Lung (tissue), 12 donors: ENCODE measurements around the gene DOK6. TPM values are rescaled to one million over a fixed set of nuclear protein-coding genes. Genes with fewer than 3 reads are reported as not detected.

ENCODE experiments used
- ATAC-seq: fragments of 200-7000 bp; cut with Tn5 transposase; one replicate; pipeline ENCODE4 v1.9.1; 2020; ENCODE audit warnings: moderate number of reproducible peaks; ENCODE audit not compliant: insufficient read depth, low FRiP score
- DNase-seq, 3 donors: peaks; one replicate each; pipeline ENCODE4 v3.0.0-alpha.2; 2013 to 2017
- H3K27ac ChIP-seq, 2 donors: one replicate each; pipeline ENCODE4 v1.5.1; 2013; ENCODE audit warnings: mild to moderate bottlenecking in 2 of 2, moderate library complexity in 2 of 2, control low read depth in 1 of 2, inconsistent platforms in 1 of 2, low read depth in 1 of 2, low read length in 1 of 2
- H3K27me3 ChIP-seq, 3 donors: one replicate each; pipeline ENCODE4 v1.5.1; 2013; ENCODE audit warnings: low read length in 2 of 3; ENCODE audit not compliant: control insufficient read depth in 3 of 3, insufficient read depth in 3 of 3
- H3K36me3 ChIP-seq, 4 donors: one replicate each; pipeline ENCODE4 v1.5.1; 2013; ENCODE audit warnings: low read length in 4 of 4, mild to moderate bottlenecking in 1 of 4, moderate library complexity in 1 of 4; ENCODE audit not compliant: control insufficient read depth in 4 of 4, insufficient read depth in 4 of 4
- H3K4me1 ChIP-seq, 5 donors: one replicate each; pipeline ENCODE4 v1.5.1; 2013; ENCODE audit warnings: low read length in 5 of 5, mild to moderate bottlenecking in 2 of 5, moderate library complexity in 1 of 5; ENCODE audit not compliant: control insufficient read depth in 5 of 5, insufficient read depth in 5 of 5
- H3K4me3 ChIP-seq: one replicate; pipeline ENCODE4 v1.5.1; 2013; ENCODE audit warnings: mild to moderate bottlenecking, control low read depth, moderate library complexity
- H3K9ac ChIP-seq, 2 donors: one replicate each; pipeline ENCODE4 v1.5.1; 2013; ENCODE audit warnings: low read length in 2 of 2, control low read depth in 1 of 2; ENCODE audit not compliant: insufficient read depth in 1 of 2
- H3K9me3 ChIP-seq, 4 donors: one replicate each; pipeline ENCODE4 v1.5.1; 2013; ENCODE audit warnings: low read length in 3 of 4, mild to moderate bottlenecking in 1 of 4, moderate library complexity in 1 of 4; ENCODE audit not compliant: control insufficient read depth in 4 of 4, insufficient read depth in 3 of 4
- WGBS, 2 donors: extraction: QIAGEN DNeasy Blood & Tissue Kit; methylation state at CpG; one replicate each; pipeline ENCODE4 v1.1.7; 2013; 5-methylcytosine and 5-hydroxymethylcytosine counted together
- polyA plus RNA-seq, 2 donors: library from polyadenylated mRNA; stranded (reverse); fragments of 200-250 nt; gene quantifications; one replicate each; pipeline ENCODE4 v1.2.1, GENCODE V29; 2013
- total RNA-seq, 2 donors: library from RNA; depleted of rRNA in 1 of 2; stranded (reverse); fragments of >200 nt in 1 of 2; gene quantifications; one replicate each; pipeline ENCODE4 v1.2.1, GENCODE V29; 2014 to 2021
- TF ChIP-seq, protein P1 (sequence below): IDR thresholded peaks from 2 replicates; pipeline ENCODE4 v1.5.1; 2012; ENCODE audit warnings: mild to moderate bottlenecking; ENCODE audit errors: control extremely low read depth, extremely low read depth
- donor health status: control.
- donor health status: control.
- donor health status: Bipolar disorder and iron deficiency.
- donor health status: healthy.
- donor health status: DM: yes; HTN: yes; CAD: no.

The DOK6 gene
- total and polyA plus RNA-seq, 4 donors = 0.61 to 21.3 (median 2.7) TPM

DNA sequence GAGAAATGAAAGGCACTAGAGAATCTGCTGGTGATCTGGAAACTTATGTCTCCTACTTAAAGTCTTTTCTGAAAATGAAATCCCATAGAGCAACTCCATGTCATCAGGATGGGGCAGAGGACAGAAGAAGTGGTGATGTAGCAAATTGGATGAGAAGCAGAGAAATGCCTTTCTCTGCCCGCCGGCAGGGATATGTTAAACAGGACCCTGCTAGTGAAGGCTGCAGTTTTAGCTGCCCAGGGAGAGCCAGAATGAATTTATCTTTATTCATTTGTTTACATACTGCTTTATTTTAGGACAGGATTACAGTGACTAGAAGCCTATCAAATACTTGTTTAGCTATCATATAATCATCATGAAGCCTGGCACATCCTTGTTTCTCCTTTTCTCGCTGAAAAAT is 247.0 kb downstream of the DOK6 start:
- no peak for DNase-seq
- ATAC-seq = no peak
- Histone ChIP-seq H3K27ac (no peak overlapping the region), H3K9ac (no peak overlapping the region), H3K9me3 (no peaks in the 10 kb centered on the region), H3K27me3 (no peaks in the 10 kb centered on the region), H3K4me3 (no peak overlapping the region), H3K4me1 (no peaks in the 10 kb centered on the region), H3K36me3 (no peaks in the 10 kb centered on the region)
- WGBS, 2 donors = 81 to 90% methylated on average over 3 of the region's 3 CpGs
- TF ChIP-seq, protein P1, sequence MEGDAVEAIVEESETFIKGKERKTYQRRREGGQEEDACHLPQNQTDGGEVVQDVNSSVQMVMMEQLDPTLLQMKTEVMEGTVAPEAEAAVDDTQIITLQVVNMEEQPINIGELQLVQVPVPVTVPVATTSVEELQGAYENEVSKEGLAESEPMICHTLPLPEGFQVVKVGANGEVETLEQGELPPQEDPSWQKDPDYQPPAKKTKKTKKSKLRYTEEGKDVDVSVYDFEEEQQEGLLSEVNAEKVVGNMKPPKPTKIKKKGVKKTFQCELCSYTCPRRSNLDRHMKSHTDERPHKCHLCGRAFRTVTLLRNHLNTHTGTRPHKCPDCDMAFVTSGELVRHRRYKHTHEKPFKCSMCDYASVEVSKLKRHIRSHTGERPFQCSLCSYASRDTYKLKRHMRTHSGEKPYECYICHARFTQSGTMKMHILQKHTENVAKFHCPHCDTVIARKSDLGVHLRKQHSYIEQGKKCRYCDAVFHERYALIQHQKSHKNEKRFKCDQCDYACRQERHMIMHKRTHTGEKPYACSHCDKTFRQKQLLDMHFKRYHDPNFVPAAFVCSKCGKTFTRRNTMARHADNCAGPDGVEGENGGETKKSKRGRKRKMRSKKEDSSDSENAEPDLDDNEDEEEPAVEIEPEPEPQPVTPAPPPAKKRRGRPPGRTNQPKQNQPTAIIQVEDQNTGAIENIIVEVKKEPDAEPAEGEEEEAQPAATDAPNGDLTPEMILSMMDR = no peak

DNA sequence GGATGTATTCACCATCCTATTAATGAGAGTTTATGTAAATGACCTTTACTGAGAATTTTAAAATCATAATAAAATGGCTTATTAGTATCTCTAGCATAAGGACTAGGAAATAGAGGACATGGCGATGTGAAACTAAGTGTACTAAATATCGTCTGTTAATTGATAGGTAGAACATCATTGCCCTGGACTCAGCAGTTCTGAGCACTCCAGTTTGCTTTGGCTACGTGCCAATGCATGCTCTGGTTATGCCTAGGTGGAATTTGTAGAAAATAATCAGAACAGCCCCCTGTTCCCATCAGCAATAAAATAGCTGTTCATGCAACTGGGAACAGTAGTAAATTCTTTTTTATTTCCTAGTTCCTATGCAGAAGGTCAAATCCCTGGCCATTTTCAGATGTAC is 247.8 kb downstream of the DOK6 start:
- ATAC-seq (no peak), DNase-seq (no peak)
- H3K27ac ChIP-seq = no peak overlapping the region
- no peaks in the 10 kb centered on the region for H3K36me3 ChIP-seq
- no peak overlapping the region for H3K9ac ChIP-seq
- no peak overlapping the region for H3K4me3 ChIP-seq
- WGBS, 2 donors = 77 to 84% methylated on average over 3 of the region's 3 CpGs
- H3K4me1 ChIP-seq = no peaks in the 10 kb centered on the region
- TF ChIP-seq, protein P1 = no peak
- no peaks in the 10 kb centered on the region for H3K27me3 ChIP-seq
- H3K9me3 ChIP-seq = no peaks in the 10 kb centered on the region

DNA sequence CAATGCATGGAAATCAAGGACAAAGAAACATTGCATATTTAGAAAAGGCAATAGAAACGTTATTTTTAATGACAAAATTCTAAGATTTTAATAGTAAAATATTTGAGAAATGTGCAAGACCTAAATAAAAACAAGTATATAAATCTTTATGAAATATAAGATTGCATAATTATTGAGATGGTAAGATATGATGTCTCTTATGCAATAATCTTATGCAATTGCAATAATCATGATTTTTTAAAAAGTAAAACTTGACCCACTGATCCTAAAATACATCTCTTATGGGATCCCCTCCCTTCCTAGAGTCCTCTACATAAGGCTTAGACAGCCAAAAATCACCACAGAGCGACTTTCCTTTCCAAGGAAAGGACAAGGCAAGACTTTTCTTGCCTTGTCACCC is 249.0 kb downstream of the DOK6 start:
- TF ChIP-seq, protein P1 = no peak
- Histone ChIP-seq H3K4me1 (no peaks in the 10 kb centered on the region), H3K9me3 (no peaks in the 10 kb centered on the region), H3K27ac (no peak overlapping the region), H3K4me3 (no peak overlapping the region), H3K9ac (no peak overlapping the region), H3K36me3 (no peaks in the 10 kb centered on the region), H3K27me3 (no peaks in the 10 kb centered on the region)
- no peak for DNase-seq
- WGBS, 2 donors = 78 to 82% methylated on average over 2 of the region's 2 CpGs
- ATAC-seq = no peak

DNA sequence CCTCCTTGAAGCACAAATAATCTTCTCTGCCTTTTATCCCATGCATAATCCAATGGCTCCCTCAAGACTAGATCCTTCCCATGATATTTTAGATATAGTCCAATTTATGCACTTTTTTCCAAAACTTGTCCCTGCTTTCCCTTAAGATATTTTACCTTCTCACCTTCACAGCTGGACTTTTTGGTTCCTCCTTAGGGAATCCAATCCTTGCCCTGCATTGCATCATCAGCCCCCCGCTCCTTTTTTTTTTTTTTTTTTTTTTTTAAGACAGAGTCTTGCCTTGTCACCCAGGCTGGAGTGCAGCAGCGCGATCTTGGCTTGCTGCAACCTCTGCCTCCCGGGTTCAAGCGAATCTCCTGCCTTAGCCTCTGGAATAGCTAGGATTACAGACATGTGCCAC is 250.6 kb downstream of the DOK6 start:
- Histone ChIP-seq H3K4me1 (no peaks in the 10 kb centered on the region), H3K27ac (no peak overlapping the region), H3K36me3 (no peaks in the 10 kb centered on the region), H3K9ac (no peak overlapping the region), H3K4me3 (no peak overlapping the region), H3K27me3 (no peaks in the 10 kb centered on the region), H3K9me3 (no peaks in the 10 kb centered on the region)
- TF ChIP-seq, protein P1 = no peak
- 94 to 98% methylated on average over 5 of the region's 5 CpGs for WGBS, 2 donors
- DNase-seq (no peak), ATAC-seq (no peak)
